ENCODE measurements around the gene FAM216A.
"Not testable (repeated sequence)": the region's sequence is repeated elsewhere in the genome, so short reads cannot be mapped to it uniquely, and the experiment has no call there.

DNA sequence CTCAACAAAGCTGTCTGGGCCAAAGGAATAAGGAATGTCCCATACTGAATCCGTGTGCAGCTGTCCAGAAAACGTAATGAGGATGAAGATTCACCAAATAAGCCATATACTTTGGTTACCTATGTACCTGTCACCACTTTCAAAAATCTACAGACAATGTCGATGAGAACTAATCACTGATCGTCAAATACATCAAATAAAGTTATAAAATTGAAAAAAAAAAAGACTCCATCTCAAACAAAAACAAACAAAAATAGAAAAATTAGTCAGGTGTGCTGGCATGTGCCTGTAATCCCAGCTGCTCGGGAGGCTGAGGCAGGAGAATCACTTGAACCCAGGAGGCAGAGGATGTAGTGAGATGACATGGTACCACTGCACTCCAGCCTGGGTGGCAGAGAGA, 7.5 kb upstream of the FAM216A start:
- TF ChIP-seq, protein P1, sequence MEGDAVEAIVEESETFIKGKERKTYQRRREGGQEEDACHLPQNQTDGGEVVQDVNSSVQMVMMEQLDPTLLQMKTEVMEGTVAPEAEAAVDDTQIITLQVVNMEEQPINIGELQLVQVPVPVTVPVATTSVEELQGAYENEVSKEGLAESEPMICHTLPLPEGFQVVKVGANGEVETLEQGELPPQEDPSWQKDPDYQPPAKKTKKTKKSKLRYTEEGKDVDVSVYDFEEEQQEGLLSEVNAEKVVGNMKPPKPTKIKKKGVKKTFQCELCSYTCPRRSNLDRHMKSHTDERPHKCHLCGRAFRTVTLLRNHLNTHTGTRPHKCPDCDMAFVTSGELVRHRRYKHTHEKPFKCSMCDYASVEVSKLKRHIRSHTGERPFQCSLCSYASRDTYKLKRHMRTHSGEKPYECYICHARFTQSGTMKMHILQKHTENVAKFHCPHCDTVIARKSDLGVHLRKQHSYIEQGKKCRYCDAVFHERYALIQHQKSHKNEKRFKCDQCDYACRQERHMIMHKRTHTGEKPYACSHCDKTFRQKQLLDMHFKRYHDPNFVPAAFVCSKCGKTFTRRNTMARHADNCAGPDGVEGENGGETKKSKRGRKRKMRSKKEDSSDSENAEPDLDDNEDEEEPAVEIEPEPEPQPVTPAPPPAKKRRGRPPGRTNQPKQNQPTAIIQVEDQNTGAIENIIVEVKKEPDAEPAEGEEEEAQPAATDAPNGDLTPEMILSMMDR (IDR thresholded peaks at IDR 0.05; ENCODE audit: insufficient read depth, low read depth, low read length) = not testable (repeated sequence)
- not testable (repeated sequence) for TF ChIP-seq EZH2 (IDR thresholded peaks at IDR 0.05; ENCODE audit: insufficient read depth, low read length)
